NCI-H187 (cell line): Measurements from ENCODE around the gene ARMC9.
"Not testable (repeated sequence)": the region's sequence is repeated elsewhere in the genome, so short reads cannot be mapped to it uniquely, and the experiment has no call there.

ENCODE experiments used
- DNase-seq, 2 experiments: peaks; one replicate each; lab custom pipeline; 2025; lab: John Stamatoyannopoulos, UW

ARMC9 gene

GRCh38 chr2:231198291-231199173, at the start of gene ARMC9:
ARMC9 (plus strand) TSS chr2:231198631; CDS start chr2:231206239, 7,608 bp downstream.
- peak; percentile 15 to 39 for DNase-seq

GRCh38 chr2:231152800-231153557, 45.5 kb upstream of the ARMC9 start:
- DNase-seq: no peak

GRCh38 chr2:231159306-231159705, 39.1 kb upstream of the ARMC9 start:
- no peak for DNase-seq

- no peak for DNase-seq
Measured at GRCh38 chr2:231160701-231161100, 37.7 kb upstream of the ARMC9 start.

- no peak for DNase-seq
Measured at GRCh38 chr2:231161252-231161839, 37.1 kb upstream of the ARMC9 start.

GRCh38 chr2:231161877-231162329, 36.5 kb upstream of the ARMC9 start:
- no peak for DNase-seq

- no peak for DNase-seq
Measured at GRCh38 chr2:231163011-231163410, 35.4 kb upstream of the ARMC9 start.

GRCh38 chr2:231163414-231164095, 34.9 kb upstream of the ARMC9 start:
- DNase-seq: no peak

GRCh38 chr2:231167745-231168459, 30.5 kb upstream of the ARMC9 start:
- DNase-seq: no peak

GRCh38 chr2:231168460-231169139, 29.8 kb upstream of the ARMC9 start:
- no peak for DNase-seq

- no peak for DNase-seq
Measured at GRCh38 chr2:231169488-231169887, 28.9 kb upstream of the ARMC9 start.

- no peak for DNase-seq
Measured at GRCh38 chr2:231170055-231170454, 28.4 kb upstream of the ARMC9 start.

- no peak for DNase-seq
Measured at GRCh38 chr2:231172025-231172424, 26.4 kb upstream of the ARMC9 start.

- no peak for DNase-seq
Measured at GRCh38 chr2:231174211-231174651, 24.2 kb upstream of the ARMC9 start.

GRCh38 chr2:231176066-231176465, 22.4 kb upstream of the ARMC9 start:
- DNase-seq: no peak

GRCh38 chr2:231177156-231178025, 21.0 kb upstream of the ARMC9 start:
- no peak for DNase-seq

GRCh38 chr2:231178805-231179204, 19.6 kb upstream of the ARMC9 start:
- DNase-seq: not testable (repeated sequence)

GRCh38 chr2:231181860-231182512, 16.4 kb upstream of the ARMC9 start:
- no peak for DNase-seq

GRCh38 chr2:231182513-231182899, 15.9 kb upstream of the ARMC9 start:
- no peak for DNase-seq
